ENCODE data around the gene CLPTM1.
"Not testable (repeated sequence)": the region's sequence is repeated elsewhere in the genome, so short reads cannot be mapped to it uniquely, and the experiment has no call there.

The CLPTM1 gene

GRCh38 chr19:44942067-44942571, 13.1 kb upstream of the CLPTM1 start, which contains the start of gene APOC4:
Gene APOC4, plus strand, starts transcription at chr19:44942237. Its CDS starts 41 bp downstream, at chr19:44942278.
- no peak for DNase-seq

- no peak for DNase-seq
Observed at GRCh38 chr19:44943801-44944249, 11.4 kb upstream of the CLPTM1 start.

- no peak for DNase-seq
Observed at GRCh38 chr19:44947041-44947581, 8.1 kb upstream of the CLPTM1 start.

GRCh38 chr19:44948237-44948636, 6.9 kb upstream of the CLPTM1 start:
- no peak for DNase-seq

- DNase-seq: no peak
Observed at GRCh38 chr19:44948763-44949374, 6.3 kb upstream of the CLPTM1 start.

- no peak for DNase-seq
Observed at GRCh38 chr19:44949550-44949949, 5.6 kb upstream of the CLPTM1 start.

GRCh38 chr19:44951179-44952159, 3.7 kb upstream of the CLPTM1 start:
- DNase-seq: no peak

GRCh38 chr19:44954278-44954648, 917 bp upstream of the CLPTM1 start:
- DNase-seq: no peak

GRCh38 chr19:44955505-44956439, 592 bp downstream of the CLPTM1 start:
- DNase-seq: no peak

GRCh38 chr19:44957526-44957925, 2.3 kb downstream of the CLPTM1 start:
- no peak for DNase-seq

- DNase-seq: no peak
Observed at GRCh38 chr19:44958090-44958489, 2.9 kb downstream of the CLPTM1 start.

- no peak for DNase-seq
Observed at GRCh38 chr19:44959691-44960090, 4.5 kb downstream of the CLPTM1 start.

GRCh38 chr19:44960906-44961728, 5.9 kb downstream of the CLPTM1 start:
- no peak for DNase-seq

- no peak for DNase-seq
Observed at GRCh38 chr19:44961821-44962220, 6.6 kb downstream of the CLPTM1 start.

- no peak for DNase-seq
Observed at GRCh38 chr19:44968118-44968517, 12.9 kb downstream of the CLPTM1 start.

GRCh38 chr19:44968670-44969069, 13.5 kb downstream of the CLPTM1 start:
- no peak for DNase-seq

- no peak for DNase-seq
Observed at GRCh38 chr19:44969437-44969836, 14.3 kb downstream of the CLPTM1 start.

- not testable (repeated sequence) for DNase-seq
Observed at GRCh38 chr19:44971451-44971850, 16.3 kb downstream of the CLPTM1 start.

GRCh38 chr19:44972802-44973201, 17.6 kb downstream of the CLPTM1 start:
- DNase-seq: no peak

- DNase-seq: no peak
Observed at GRCh38 chr19:44973982-44974735, 19.0 kb downstream of the CLPTM1 start.

- no peak for DNase-seq
Observed at GRCh38 chr19:44974857-44975256, 19.7 kb downstream of the CLPTM1 start.
